ENCODE data around the gene AATF.
"Not testable (repeated sequence)": the region's sequence is repeated elsewhere in the genome, so short reads cannot be mapped to it uniquely, and the experiment has no call there.

The AATF gene

DNA sequence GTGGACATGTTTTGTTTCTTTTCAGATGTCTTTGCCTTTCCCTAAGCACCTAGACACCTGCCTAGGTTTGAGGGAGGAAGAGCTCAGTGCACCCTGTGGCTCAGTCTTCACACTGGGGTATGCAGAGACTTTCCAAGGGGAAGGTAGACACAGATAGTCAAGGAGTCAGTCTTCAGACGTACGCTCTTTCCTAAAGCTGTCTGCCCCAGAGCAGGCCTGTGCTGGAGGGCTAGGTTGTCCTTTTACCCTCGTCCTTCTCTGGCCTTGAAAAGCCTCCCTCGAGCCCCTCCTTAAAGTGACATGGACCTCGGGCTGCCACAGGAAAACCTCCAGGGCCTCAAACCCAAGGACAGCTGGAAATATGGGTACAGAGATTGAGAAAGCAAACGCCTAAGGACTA is 103.7 kb downstream of the AATF start:
- DNase-seq, result no peak

DNA sequence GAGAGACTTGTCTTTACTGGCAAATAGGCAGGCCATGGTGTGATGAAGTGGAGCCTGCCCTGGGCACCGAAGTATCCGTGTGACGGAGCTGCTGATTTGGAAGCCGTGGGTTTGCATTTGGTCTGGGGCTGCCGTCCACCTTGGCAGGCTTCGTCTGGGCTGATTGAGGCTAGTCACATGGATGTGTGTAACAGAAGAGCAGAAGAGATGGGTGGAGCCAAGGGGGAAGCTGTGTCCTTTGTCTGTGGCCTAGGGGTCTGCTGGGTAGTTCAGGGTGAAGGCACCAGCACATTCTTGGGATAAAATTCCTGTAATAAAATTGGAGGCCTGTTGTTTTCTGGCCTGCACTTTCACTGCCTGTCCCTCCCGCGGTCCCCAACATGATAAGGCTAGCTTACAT is 106.1 kb downstream of the AATF start:
- DNase-seq, result no peak

DNA sequence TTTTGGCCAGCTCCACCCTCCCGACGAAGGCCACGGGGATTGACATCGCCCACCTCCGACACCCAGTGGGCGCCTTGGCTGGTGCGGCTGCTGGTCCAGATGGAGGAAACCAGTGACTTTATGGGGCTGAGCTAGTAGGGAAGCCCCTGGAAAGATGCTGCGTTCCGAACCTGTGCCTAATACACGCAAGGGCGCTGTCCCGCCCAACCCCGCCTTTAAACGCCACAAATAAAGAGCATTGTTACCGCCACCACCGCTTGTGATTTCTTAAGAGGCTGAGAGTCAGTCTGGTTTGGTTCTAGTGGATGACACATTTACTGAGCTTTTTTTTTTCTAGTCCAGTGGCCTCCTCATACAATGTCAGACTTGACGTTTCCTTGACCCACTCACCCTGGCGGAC is 107.9 kb downstream of the AATF start:
- DNase-seq, result no peak

DNA sequence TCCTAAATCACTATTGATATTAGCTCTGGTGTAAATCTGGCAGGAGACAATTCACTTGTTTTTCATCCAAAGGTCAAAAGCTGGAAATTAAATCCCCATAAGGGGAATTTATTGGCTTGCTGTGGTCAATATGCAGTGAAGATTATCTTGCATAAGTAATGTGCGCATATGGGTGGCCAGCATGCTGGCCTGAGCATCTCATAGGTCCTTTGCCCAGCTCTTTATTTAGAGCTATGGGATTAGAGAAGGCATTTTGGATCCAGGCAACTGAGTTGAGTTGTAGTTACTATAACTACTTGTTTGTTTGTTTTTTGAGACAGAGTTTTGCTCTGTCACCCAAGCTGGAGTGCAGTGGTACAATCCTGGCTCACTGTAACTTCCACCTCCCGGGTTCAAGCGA is 110.7 kb downstream of the AATF start:
- DNase-seq, result no peak

DNA sequence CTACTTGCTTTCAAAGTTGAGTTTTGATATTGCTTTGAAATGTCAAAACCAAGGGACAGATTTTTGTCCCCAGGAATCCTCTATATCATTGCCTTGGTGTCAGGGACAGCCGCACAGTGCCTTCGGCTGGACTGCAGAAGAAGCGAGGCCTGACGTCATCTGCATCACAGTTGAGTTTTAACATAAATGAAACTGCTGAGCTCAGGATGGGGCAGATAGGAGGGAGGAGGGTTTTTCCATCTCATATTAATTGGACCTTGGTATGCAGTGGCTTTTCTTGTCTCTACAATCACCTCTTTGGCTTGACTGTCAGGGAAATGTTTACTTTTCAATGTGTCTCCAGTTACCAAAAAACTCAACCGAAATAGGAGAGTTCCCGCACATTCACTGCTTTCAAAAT is 111.3 kb downstream of the AATF start:
- no peak for DNase-seq

DNA sequence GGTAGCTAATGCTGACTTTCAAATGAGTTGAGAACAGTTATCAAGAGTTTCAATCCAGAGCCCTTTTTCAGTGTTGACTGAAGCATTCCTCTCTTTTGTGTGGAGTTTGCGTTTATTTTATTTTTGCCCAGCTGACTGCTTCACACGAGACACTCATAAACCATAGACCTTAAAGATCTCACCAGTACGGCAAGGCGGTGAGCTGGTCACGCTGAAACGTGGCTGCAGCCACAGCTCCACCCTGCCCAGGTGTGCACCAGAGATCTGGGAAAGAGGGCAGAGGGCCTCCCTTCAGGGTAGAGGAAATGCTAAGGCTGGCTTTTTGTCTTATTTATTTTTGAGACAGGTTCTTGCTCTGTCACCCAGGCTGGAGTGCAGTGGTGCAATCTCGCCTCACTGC is 112.2 kb downstream of the AATF start:
- DNase-seq, result no peak

DNA sequence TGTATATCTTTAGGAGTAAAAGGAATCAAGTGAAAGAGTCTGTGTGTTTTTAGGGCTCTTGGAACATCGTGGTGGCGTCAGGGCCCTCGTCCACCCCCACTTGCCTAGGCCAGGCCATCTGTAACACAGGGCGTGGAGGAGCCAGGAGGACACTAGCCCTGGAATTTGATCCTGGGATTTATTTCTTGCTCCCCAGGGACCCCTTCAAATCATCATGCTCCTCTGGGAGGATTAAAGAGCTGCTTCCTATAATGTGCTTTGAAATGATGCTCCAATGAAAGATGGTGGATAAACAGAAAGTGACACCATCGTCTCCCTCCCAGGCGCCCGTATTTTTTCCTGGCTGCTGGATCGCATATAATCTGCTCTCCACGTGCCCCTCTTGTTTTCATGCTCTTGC is 113.3 kb downstream of the AATF start:
- no peak for DNase-seq

DNA sequence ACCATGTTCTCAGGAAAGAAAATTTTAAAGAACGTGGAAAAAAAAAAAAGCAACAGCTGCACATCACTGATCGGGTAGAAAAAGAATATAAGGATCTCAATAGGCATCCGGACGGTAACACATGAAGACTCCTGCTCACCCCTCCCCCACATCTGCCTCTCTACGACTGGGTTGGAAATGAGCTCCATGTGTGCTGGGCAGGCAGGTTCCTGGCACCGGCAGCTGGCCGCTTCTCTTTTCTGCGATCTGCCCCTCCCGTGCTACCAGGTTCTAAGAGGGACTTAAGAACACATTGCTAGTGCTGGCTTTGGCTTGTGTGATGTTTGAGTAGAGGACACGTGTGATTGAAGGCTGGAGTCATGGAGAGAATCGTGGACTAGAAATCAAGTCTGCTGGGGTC is 115.5 kb downstream of the AATF start:
- DNase-seq, result no peak

DNA sequence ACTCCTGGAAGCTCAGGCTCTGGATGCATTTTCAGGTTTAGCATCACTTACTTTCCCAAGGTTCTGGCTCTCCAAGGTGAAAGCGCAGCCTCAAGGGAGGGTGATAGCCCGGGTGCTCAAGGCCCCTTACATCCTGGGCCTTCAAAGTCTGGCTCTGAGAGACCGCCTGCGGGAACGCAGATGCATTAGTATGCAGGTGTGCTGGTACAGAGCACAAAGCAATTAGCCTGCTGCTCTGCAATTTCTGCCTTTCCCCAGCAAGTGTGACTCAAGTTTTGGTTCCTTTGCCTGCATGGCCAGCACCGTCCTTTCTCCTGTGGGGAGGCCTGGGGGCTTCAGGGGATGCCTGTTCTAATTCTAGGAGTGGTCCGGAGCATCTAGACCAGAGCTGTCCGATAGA is 116.2 kb downstream of the AATF start:
- no peak for DNase-seq

DNA sequence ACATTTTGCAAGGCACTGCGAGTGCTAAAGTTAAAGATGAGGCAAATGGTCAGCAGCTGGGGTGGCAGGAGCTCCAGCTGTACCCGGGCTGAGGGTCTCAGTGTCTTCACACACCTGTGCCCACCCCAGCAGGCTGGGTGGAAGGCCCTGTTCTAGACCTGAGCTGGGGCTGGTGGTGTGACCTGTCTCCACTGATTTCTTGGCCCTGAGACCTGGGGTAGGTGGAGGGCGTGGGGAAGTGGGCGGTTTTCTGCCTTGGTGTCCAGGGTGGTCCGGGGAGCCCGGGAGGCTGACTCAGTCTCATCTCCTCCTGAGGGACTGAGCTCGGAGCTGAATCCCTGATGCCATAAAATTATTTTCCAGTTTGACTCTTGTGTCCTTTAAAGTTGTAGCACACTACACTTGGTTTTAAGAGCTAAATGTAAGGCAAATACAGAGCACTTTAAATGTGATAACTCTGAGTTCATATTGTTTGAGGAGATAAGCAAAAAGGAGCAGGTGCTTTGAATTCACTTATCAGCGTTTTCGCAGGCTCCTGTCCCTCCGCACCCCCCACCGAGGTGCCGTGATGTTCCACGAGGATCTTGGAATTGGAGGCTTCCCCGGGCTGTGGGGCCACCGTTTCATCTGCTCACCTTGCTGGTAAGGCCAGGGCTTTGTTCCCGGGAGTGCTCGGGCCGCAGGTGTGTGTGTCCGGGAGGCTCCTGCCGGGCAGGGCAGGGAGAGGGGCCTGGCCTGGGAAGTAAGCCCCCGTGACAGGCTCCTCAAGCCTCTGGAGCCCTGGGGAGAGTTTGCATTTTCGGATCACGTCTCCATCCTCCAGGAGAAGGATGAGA is 117.0 kb downstream of the AATF start:
- no peak for DNase-seq

DNA sequence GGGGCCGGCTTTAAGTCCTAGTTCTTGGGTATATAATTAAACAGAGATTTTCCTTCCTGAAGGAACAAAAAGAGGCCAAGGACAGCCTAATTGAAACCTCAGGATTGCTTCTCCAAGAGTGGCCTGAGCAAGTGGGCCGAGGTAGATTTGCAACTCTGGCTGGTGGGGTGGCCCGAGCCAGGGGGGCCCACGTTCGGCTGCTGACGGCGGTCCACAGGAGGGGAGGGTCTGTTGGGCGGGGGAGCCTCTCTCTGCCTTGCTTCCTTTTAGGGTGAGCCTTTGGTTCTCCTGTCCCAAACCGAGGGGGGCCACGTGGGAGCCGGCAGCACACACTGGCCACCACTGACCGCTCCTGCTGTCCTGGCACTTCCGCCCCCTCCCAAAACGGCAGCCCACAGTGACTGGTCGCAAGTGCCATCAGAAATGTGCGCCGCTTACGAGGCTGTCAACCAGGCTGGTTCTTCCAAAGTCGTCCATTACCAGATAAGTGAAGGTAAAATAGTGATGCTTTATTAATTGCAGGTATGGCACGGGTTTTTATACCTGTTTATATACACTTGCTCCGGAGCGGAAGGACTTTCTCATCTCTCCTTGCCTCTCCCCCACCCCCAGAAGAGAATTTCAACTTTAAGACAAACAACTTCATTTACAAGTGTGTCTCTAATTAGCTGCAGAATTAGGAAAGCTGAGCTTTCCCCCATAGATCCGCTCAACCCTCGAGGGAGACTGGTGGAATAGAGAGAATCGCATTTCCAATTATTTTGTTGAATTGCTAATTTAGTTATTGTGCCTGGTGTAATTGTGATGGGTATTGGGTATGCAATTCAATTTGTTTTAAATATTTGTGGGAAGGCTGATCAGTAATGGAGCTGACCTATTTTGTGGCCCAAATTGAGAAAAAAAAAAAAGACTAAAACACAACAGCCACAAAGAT is 117.8 kb downstream of the AATF start:
- no peak for DNase-seq

DNA sequence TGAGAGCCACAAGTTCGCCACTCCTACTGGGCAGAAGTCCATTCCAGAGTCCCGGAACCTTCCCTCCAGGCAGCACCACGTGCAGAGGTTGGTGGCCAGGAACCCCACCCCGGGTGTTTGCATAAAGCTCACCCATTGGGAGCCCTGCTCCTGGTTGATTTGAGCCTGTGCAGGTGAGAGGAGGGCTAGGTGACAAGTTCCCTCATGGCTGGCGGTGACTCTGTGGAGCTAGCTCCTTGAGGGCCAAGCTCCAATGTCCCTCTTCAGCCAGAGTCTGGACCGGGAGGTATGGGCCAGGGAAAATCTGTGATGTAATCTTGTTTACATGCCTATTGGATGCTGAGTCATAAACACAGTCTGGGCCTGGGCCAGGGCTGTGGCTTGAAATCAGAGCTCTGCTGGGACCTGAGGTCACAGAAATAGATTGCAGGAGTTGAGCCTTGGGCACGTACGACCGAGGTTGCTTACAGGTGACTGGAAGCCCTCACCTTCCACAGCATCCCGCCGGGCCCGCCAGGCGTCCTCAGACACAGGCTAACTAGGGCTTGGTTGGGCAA is 118.9 kb downstream of the AATF start:
- no peak for DNase-seq

DNA sequence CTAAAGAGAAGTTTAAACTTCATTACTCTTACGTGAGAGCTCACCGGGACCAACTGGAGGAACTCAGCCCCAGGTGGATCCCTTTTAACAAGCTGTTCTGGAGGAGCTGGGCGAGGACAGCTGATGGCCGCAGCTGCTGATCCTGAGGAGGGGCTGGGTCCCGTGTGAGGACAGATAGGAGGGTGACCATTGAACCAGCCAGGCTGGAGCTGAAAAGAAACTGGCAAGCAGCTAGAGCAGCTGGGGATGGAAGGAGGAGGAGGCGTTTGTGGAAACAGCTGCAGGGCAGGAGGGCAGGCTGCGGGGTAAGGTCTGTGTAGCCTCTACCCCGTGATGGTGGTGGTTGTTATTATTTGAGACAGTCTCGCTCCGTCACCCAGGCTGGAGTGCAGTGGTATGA is 119.5 kb downstream of the AATF start:
- DNase-seq, result no peak

DNA sequence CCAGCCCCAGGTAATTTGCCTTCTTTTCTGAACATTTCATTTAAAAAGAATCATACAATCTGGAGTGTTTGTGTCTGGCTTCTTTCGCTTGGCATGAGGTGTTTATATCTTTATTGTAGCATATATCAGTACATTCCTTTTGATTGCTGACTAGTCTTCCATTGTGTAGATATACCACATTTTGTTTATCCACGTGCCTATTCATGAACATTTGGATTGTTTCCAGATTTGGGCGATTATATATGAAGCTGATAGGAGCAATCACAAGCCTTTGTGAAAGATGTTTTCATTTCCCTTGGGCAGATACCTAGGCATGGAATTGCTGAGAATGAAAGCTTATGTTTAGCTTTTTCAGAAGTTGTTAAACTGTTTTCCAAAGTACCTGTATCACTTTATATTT is 120.3 kb downstream of the AATF start:
- DNase-seq, result no peak

DNA sequence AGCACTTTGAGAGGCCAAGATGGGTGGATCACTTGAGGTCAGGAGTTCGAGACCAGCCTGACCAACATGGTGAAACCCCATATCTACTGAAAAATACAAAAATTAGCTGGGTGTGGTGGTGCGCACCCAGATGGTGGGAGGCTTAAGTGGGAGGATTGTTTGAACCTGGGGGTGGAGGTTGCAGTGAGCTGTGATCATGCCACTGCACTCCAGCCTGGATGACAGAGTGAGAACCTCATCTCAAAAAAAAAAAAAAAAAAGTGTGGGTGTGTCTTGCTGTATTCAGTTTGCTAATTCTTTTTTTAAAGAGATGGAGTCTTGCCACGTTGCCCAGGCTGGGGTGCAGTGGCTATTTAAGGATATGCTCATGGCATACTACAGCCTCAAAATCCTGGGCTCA is 124.7 kb downstream of the AATF start:
- not testable (repeated sequence) for DNase-seq

DNA sequence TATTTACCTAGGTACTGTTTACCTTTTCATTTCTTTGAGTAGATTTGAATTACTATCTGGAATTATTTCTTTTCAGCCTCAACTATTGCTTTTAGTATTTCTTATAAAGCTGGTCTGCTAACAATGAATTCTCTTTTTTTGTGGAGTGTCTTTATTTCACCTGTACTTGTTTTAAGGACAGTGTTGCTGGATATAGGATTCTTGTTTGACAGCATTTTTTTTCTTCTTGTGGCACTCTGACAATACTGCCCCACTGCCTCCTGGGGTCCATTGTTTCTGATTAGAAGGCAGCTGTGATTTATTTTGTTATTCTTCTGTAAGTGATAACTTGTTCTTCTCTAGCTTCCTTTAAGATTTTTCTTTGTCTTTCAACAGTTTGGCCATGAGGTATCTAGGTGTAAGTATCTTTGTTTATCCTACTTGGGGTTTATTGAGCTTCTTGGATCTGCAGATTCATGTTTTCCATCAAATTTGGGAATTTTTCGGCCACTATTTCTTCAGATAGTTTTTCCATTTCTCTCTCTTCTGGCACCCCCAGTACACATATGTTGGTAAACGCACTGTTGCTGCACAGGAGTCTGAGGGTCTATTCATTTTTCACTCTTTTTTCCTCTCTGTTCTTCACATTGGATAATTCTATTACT is 130.4 kb downstream of the AATF start:
- no peak for DNase-seq

DNA sequence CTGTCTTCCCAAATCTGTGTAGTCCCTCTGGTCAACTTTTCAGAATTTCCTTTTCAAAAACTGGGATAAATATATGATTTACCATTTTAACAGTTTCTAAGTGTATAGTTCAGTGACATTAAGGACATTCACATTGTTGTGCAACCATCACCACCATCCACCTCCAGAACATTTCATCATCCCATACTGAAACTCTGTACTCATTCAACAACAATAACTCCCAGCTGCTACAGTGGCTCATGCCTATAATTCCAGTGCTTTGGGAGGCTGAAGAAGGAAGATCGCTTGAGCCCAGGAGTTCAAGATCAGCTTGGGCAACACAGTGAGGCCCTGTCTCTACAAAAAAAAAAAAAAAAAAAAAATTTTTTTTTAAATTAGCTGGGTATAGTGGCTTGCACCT is 131.0 kb downstream of the AATF start:
- no peak for DNase-seq

DNA sequence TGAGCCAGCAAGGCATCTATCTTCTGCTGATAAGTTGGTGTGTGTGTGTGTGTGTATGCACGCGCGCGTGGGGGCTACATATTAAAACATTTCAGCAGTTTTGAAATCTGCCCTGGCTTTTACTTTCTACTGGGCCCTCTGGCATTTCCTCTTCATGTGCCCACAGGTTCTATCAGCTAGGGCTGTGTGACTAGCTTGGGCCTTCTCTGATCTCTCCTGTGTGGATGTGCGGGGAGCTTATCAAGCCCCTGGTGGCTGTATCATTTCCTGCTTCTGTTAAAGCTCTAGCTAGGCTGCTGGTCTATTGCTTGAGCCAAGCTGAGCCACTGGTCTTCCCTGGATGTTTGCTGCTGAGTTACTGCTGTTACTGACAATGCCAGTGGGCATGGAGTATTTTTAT is 132.5 kb downstream of the AATF start:
- no peak for DNase-seq

DNA sequence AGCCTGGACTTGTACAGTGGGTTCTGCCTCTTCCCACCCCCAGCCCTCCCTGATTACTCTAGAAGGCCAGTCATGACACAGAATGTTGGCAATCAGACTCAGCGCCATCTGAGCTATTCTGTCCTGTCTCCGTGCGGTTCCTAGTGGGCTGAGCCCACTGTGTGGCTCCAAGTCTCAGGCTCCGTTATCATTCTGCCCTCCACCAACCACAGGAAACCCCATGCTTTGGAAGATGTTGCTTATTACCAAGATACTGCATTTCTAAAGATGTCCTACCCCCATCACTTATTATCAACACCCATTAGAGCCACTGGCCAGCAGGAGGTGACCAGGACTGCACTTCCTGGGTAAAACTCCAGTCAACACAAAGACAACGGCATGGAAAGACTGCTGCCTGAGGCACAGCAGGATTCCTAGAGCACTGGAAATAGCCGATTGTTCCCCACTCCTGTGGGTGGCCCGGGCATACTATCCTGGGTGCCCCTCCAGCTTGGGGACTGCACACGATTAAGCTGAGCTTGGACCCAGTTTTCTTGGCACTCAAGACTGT is 133.6 kb downstream of the AATF start:
- no peak for DNase-seq

DNA sequence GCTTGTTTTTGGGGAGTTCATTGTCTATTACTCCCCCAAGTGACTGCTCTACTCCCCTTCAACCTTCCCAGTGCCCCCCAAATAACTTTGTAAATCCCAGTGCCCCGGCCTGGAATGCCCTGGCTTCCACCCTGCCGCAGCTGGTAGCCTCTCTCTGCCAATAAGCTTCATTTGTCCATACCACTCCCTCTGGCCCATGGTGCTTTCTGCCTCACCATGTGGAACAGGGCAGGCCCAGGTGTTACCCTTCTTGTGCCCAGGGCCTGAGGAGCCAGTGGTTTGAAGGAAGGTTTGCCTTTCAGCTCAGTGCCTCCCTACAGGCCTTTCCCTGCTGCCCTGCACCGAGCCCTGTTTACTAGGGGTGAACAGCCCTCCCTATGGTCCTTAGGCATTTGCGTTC is 134.2 kb downstream of the AATF start:
- DNase-seq, result no peak

DNA sequence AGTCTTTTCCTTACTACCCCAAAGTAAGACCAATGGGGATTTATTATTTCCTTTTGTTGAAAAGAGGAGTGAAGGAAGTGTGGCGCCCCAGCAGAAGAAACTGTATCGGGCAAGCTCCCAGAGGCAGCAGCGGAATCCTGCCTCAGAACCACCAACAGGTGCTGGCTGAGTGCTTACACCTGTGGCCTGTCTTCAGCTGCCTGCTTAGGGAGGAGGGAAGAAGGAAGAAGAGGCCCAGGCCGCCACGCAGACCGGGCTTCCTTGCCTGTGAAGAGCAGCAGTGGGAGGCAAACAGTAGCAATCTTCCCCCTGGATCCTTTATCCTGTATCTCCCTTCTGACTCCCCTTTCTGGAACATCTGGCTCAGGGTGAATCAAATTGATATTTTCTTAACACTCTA is 134.7 kb downstream of the AATF start:
- no peak for DNase-seq

DNA sequence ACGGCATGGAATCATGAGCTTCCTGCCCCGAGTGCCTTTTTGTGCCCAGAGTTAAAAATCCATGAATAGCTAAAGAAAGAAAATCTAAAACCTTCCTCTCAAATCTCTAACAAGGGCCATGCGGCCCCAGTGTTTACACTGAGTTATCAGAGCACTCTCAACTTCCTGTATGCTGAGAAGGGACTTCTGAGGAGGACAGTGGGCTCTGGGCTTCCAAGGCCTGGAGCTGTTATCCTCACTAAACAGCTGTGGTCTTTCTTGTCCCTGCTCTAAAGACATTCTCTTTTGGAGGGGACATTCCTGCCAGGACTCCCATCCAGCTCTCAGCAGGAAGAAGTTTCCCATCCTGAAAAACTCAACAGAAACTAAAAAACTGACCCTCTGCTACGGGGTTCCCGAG is 135.6 kb downstream of the AATF start:
- DNase-seq, result no peak

DNA sequence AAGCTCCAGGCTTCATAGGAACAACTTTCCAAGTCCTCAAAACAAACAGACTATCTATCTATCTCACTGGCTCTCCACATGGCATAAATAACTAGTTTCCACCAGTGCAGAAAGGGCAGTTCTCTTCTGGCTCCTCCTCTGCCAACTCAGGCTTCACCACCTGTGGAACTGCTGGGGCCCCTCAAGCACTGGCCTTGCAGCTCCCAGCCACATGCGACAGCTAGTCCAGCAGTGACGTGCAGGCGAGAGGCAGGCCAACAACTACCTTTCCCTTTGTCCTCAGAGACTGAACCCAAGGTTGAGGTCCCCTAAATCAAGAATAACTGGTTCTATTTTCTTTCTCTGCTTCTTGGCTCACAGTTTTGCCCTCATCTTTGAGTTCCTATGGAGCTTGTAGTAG is 137.6 kb downstream of the AATF start:
- no peak for DNase-seq
